SIG-M5 (cell line): ENCODE data around the gene NMT1.
A peak's percentile ranks its signal among the peaks of the same experiment; 100 is the strongest.

Experiments
- DNase-seq: peaks from one replicate; lab custom pipeline; 2025; lab: John Stamatoyannopoulos, UW

NMT1 gene

DNA sequence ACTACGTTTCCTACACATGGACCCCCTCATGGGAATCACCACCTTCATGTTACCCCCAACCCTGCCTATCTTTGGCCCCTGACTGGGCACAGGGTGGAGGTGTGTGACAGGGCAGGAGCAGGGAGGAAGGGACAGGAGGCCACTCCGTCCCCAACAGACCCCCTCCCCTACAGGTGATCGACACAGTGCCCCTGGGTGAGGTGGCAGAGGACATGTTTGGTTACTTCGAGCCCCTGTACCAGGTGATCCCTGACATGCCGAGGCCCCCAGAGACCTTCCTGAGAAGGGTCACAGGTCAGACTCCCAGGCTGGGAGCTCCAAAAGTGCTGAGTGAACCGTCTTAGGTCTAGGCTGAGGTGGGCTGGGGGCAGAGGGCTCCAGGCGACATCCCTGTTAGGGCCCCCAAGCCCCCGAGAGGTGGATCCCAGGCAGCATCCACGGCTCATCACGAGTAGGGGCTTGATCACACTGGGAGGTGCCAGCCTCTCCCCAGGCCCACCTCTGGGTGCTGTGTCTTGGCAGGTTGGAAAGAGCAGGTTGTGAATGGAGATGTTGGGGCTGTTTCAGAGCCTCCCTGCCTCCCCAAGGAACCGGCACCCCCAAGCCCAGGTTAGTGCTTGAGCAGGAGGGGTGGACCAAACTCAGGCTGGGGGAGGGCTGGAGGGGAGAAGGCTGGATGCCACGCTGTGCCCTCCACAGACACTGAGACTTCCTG is 75.9 kb downstream of the NMT1 start:
- DNase-seq, result no peak

DNA sequence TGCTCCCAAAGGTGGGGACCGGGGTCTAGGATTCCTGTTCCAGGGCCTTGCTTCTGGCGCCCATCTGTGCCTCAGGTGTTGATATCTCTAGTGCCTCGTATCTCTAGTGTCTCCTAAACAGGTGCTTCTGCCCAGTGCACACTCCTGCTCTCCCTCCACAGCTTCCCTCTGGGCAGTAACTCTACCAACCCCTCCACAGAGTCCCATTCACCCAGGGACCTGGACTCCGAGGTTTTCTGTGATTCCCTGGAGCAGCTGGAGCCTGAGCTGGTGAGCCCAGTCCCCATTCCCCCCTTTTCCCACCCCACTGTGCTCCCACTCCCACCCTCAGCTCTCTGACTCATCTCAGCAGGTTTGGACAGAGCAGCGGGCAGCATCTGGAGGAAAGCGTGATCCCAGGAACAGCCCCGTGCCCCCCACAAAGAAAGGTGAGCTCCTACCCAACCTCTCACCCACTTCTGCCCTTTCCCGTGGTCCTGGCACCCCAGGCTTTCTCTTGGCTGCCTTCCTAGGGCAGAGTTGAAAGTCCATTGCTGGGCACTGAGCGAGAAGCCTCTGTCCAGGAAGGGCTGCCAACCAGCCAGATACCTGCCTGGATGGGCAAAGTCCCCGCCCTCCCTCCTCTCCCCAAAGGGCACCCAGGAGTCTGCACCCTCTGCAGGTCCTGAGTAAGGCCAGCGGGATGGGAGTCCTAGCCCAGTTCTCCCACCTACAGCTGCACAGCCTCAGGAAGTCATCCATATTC is 76.6 kb downstream of the NMT1 start:
- DNase-seq, result no peak

DNA sequence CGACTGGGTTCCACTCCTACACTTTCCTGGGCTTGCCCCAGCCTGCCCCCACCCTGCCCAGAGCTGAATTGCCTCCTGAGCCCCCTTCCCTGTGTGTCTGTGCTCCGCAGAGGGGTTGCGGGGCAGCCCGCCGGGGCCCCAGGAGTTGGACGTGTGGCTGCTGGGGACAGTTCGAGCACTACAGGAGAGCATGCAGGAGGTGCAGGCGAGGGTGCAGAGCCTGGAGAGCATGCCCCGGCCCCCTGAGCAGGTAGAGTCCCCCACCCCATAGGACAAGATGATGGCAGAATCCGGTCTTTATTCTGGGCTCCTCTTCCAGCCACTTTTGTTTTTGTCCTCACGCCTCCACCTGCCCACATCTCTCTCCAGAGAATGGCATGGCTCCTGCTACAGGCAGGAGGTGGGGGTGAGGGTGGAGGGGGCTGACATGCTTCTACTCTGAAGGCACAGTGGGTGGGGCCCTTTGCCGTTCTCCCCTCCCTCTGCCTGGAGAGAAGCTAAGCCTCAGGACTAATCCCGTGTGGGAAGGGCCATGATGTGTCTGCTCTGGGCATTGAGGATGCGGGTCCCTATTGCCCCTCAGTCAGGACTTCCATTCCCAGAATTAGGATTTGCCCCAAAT is 77.9 kb downstream of the NMT1 start:
- no peak for DNase-seq

DNA sequence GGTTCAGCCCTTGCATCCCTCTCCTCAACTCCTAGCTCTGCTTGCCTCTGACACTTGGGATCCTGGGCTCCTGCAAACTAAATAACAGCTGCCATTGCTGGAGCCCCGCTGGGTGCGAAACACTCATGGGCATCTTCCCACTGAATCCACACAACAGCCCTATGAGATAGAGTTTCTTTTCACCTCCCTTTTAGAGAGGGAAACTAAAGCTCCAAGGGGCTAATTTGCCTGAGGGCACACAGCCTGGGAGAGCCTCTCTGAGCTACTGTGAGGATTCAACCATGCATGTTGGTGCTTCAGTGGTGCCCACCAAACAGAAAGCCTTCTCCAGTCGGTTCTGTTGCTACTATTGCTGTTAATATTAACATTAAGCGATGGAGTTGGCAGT is 78.4 kb downstream of the NMT1 start:
- no peak for DNase-seq

DNA sequence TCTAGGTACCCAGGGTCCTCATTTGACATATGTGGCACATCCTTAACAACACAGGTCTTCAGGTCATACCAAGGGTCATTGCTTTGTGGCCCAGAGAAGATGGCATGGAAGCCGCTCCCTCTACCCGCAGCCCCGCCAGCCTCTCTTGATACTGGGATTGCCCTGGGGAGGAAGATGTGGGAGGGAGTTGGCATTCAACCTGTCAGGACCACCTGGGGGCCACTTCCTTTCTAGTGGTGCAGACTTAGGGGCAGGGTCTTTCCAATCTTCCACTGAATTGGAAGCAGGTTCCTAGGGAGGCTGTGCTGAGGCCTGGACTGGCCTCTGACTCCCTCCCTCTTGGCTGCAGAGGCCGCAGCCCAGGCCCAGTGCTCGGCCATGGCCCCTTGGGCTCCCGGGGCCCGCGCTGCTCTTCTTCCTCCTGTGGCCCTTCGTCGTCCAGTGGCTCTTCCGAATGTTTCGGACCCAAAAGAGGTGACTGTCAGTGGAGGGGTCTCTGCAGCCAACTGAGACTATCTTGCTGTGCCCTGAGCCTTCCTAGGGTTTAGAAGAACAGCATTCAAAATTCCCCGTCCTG is 82.1 kb downstream of the NMT1 start:
- no peak for DNase-seq

DNA sequence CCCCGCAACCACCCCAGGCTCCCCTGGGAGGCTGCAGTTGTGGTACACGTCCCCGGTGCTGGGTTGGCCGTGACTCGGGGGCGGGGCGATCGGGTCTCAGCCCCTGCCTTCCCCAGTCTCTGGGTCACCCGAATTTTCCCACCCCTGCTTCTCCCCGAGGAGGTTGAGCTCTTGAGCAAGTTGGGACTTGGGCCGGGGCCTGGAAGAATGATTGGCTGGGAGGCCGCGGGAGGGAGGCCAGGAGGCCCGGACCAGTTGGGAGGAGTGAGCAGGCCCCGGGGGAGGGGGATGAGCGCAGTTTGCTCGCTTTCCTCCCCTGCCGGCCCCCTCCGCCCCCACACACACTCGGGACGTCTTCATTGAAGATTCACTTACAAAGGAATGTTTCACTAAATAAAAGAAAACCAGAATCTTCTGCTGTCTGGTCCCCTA is 82.7 kb downstream of the NMT1 start:
- no peak for DNase-seq

DNA sequence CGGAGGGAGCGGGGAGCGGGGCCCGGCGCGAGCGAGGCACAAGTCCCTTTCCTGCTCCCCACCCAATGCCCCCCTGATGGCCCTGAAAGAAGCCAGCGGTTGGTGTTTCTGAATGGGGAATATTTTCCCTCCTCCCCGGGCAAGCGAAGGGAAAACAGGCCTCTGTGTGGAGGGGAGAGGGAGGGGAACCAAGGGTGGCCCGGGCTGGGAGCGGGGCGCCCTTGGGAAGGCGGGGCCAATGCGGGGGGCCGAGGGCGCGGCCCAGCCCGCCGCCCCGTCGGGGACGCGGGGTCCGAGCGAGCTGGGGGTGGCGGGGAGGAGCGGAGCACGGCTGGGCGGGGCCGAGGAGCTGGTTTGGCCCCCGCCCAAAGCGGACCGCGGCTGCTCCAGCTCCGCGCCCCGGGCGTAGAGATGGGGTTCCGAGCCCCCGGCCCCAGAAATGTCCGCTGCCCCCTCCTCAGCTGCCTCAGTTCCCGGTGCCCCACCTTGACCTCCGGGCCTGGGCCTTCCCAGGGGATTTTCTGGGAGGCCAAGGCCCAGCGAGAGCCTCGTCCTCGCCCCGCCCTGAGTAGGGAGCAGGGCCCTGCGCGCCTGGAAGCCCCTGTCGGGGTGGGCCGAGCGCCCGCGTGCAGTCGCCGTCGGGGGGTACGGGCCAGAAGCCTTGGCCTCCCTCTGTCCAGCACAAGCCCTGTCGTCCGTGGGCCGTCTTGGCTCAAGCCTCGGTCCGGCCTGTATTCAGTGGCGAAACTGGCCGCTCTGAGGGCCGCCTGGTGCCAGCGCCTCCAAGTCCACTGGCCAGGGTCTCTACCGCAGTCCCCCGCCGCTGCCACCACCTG is 83.3 kb downstream of the NMT1 start:
- DNase-seq, result no peak

DNA sequence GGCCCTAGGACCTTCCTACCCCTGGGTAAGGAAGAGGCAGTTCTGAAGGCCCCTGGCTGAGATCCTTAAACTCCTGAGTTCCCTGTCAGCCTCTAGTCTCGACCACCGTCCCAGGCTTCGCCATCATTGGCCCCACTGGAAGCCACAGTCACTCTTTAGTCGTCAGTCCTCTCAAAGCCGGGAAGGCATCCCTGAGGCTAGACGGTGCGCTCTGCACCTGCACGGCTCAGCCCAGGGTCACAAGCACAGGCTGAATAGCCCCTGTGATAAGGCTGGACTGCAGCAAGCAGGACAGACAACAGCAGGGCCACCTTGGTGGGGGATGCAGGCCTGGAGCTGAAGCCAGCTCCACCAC is 83.9 kb downstream of the NMT1 start:
- DNase-seq, result no peak

DNA sequence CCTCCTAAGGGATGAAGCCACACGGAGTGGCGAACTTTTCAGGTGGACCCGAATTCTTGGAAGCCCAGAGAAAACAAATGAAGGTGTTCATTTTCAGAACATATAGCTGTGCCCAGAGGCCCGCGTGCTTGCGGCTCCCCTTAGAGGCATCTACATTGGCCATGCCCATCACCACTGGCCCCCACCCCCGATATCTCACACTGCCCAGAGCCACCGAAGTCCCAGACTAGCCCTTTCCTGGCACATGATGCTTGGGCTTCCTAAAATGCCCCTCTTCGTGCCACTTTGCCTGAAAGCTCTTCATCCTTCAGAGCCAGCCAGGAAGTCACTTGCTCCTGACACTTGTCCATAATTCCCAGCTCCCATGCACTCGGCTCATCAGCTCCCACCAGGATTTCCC is 85.0 kb downstream of the NMT1 start:
- DNase-seq, result no peak

DNA sequence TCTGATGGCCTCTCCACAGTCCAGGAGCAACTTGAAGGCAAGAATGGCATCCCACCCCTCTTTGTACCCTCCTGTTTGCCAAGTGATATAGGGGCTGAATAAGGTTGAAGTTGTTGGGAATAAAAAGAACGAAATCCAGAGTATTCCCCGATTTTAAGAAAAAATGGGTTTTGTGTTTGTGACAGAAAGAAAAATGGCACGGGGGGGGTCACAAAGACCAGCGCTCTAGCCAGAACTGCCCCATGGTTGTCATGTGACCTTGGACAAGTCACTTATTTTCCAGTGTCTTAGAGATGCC is 85.4 kb downstream of the NMT1 start:
- DNase-seq, result no peak

DNA sequence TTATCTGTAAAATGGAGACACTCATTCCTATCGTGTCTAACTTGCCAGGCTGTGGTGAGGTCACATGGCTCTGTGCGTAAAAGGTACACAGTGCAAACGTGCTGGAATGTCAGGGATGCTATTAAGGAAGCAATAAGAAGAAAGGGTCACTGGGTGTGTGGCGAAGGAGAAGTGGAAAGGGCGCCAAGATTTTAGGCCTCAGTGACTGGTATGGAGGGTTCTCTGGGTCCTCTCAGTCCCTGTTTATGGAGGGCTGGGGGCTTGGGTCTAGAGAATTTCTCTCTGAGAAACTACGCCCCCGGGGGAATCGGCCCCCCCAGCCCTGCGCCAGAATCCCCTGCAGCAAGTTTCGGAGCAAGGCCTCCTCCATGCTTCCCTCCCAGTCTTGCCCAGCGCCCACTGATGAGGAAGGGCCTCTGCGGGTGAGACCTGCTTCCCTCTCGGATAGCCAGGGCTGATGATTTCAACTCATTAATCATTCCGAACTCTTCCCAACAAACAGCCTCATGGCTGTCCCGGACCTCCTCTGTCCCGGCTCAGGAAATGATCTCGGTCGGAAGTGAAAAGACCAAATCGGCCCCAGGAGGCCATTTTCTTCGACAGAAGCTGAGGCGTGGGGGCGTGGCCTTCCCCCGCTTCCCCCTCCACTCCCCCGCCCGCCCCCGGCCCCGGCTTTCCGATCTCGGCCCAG is 85.9 kb downstream of the NMT1 start:
- no peak for DNase-seq

DNA sequence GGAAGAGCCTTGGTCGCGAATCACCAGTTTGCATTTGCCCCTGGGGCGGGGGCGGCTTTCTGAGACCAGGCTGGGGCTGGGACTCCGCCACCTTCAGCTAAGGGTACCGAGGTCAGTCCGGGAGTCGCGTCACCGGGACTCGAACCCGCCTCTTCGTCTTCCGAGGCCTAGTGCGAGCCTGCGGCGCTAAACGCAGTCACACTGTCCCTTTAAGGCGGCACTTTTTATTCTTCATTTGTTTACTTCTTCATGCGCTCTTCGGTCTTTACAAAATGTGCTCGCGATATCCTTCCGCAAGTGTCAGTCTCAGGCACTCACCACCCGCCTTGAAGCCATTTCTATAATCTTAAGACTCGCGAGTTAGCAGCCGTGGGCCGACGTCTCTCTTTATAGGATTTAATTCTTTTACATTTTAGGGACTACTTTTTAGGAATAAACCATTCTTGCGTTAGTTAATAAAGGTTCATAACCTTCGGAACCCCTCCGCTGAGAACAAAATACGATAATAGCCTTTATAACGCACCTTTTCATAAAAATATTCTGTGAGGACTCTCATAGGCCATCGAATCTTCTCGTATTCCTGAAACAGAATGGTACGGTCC is 86.6 kb downstream of the NMT1 start:
- DNase-seq, result peak; percentile 90

DNA sequence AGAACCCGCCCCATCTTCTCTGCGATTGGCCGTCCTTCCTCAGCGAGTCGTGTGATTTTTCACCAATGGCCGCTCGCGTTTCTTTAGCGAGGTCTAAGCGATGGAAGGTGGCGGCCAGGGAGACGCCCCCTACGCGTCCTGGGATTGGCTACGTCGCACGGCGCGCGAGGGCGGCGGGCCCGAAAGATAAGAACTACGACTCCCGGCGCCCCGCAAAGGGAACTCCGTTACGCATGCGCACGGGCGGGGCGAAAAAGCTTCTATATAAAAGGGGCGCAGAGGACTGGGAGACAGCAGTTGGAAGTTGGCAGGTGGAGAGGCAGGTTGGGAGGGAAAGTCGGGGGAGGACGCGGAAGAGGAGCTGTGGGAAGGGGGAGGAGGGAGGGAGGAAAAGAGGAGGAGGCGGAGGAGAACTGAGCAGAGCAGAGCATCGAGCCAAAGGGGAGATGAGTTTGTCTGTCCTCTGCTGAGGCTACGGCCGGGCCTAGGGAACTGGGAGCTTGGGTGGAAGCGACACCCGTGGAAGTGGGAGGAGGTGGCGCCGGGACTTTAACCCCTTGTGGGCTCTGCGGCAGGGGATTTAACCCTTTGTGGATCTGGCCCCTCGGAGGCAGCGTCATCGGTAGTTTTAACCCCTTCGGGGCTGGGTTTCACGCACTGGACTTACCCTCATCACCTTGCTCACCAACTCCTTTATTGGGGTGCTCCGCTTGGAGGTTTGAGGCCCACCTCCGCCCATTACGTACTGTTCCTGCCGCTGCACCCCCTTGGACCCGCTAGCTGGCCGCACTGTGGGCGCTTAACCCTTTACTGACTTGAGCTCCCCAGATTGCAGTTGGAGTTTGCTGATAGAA is 87.3 kb downstream of the NMT1 start, which contains the start of gene HEXIM1:
Gene HEXIM1, plus strand, starts transcription at position 293 of the 854 bp plus-strand sequence. CDS start 716 bp downstream, outside the sequence.
- peak; percentile 96 for DNase-seq

DNA sequence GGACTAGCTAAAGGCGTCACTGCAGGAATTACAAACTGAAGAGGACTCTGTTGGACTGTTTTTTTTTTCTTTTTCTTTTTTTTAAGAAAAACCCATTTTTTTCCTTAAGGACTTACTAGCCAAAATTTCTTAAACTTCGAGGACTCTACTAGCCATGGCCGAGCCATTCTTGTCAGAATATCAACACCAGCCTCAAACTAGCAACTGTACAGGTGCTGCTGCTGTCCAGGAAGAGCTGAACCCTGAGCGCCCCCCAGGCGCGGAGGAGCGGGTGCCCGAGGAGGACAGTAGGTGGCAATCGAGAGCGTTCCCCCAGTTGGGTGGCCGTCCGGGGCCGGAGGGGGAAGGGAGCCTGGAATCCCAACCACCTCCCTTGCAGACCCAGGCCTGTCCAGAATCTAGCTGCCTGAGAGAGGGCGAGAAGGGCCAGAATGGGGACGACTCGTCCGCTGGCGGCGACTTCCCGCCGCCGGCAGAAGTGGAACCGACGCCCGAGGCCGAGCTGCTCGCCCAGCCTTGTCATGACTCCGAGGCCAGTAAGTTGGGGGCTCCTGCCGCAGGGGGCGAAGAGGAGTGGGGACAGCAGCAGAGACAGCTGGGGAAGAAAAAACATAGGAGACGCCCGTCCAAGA is 88.0 kb downstream of the NMT1 start:
- DNase-seq, result no peak

DNA sequence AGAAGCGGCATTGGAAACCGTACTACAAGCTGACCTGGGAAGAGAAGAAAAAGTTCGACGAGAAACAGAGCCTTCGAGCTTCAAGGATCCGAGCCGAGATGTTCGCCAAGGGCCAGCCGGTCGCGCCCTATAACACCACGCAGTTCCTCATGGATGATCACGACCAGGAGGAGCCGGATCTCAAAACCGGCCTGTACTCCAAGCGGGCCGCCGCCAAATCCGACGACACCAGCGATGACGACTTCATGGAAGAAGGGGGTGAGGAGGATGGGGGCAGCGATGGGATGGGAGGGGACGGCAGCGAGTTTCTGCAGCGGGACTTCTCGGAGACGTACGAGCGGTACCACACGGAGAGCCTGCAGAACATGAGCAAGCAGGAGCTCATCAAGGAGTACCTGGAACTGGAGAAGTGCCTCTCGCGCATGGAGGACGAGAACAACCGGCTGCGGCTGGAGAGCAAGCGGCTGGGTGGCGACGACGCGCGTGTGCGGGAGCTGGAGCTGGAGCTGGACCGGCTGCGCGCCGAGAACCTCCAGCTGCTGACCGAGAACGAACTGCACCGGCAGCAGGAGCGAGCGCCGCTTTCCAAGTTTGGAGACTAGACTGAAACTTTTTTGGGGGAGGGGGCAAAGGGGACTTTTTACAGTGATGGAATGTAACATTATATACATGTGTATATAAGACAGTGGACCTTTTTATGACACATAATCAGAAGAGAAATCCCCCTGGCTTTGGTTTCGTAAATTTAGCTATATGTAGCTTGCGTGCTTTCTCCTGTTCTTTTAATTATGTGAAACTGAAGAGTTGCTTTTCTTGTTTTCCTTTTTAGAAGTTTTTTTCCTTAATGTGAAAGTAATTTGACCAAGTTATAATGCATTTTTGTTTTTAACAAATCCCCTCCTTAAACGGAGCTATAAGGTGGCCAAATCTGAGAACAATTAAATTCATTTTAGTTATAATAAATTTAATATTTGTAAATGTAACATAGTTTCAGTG is 88.8 kb downstream of the NMT1 start:
- no peak for DNase-seq

DNA sequence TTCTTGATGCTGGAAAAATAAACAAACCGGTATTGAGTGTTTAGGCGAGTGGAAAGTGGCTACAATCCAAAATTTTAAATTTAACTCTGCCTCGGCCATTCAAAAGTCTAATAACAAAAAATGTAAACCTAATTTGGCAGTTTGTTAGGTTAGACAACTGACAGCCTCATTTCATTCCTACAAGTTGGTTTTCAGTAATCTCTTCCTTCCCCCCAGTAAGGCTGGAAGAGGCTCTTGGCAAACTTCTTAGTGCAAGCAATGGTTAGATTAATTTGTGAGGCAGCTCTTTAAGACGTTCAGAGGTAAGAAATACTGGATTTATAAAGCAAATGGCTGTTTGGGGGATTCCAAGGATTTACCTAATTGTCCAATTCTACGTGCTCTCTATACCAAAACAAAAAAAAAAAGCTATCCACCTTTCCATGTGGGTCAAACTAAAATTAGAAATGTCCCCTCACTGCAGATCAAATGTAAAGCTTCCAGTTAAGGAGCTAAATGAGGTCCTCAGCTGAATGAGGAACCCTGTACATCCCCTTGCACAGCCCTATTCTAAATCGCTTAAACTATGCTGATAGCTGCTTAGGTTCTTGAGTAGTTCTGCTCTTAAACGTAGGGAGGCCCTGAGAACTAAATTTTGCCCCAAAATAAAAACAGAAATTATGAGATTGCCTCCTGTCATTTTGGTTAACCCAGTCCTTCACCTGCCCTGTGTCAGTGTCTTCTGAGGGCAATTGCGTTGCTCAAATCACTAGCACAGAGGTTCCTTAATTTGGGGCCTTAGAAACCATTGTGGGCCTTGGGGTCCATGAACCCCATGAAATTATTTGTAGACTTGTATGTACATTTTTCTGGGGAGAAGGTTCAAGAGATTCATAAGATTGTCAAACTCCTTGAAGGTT is 90.0 kb downstream of the NMT1 start:
- no peak for DNase-seq

DNA sequence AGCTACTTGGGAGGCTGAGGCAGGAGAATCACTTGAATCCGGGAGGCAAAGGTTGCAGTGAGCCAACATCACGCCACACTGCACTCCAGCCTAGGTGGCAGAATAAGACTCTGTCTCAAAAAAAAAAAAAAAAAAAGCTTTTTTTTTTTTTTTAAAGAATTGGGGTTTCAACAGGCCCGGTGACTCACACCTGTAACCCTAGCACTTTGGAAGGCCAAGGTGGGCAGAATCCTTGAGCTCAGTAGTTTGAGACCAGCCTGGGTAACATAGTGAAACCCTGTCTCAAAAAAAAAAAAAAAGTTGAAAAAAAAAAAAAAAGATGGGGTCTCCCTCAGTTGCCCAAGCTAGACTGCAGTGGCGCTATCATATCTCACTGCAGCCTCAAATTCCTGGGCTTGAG is 93.9 kb downstream of the NMT1 start:
- no peak for DNase-seq
